ENCODE measurements around the gene STK36.
A peak's percentile ranks its signal among the peaks of the same experiment; 100 is the strongest.

Gene STK36

GRCh38 chr2:218671654-218672566 is at the start of gene STK36, which contains the start of gene RNF25:
STK36 (plus strand) TSS chr2:218672086; CDS start chr2:218672830, 744 bp downstream.
RNF25 (minus strand) TSS chr2:218672002; CDS start chr2:218671970, 32 bp downstream.
- peak; percentile 83 for DNase-seq (ENCODE audit: low spot score)

GRCh38 chr2:218622606-218623365 is 49.1 kb upstream of the STK36 start:
- DNase-seq (ENCODE audit: low spot score): no peak

- DNase-seq (ENCODE audit: low spot score): no peak
These were observed 48.5 kb upstream of the STK36 start for GRCh38 chr2:218623366-218623705.

GRCh38 chr2:218626369-218626768 is 45.5 kb upstream of the STK36 start:
- DNase-seq (ENCODE audit: low spot score): no peak

- no peak for DNase-seq (ENCODE audit: low spot score)
These were observed 43.9 kb upstream of the STK36 start for GRCh38 chr2:218627939-218628338.

GRCh38 chr2:218631837-218632236 is 40.0 kb upstream of the STK36 start:
- no peak for DNase-seq (ENCODE audit: low spot score)

- DNase-seq (ENCODE audit: low spot score): no peak
These were observed 36.2 kb upstream of the STK36 start for GRCh38 chr2:218635719-218636118.

- DNase-seq (ENCODE audit: low spot score): no peak
These were observed 33.5 kb upstream of the STK36 start for GRCh38 chr2:218638372-218638771.

GRCh38 chr2:218642121-218642656 is 29.7 kb upstream of the STK36 start:
- no peak for DNase-seq (ENCODE audit: low spot score)

GRCh38 chr2:218642786-218643185 is 29.1 kb upstream of the STK36 start:
- no peak for DNase-seq (ENCODE audit: low spot score)

GRCh38 chr2:218643751-218644310 is 28.1 kb upstream of the STK36 start:
- no peak for DNase-seq (ENCODE audit: low spot score)

- DNase-seq (ENCODE audit: low spot score): no peak
These were observed 27.2 kb upstream of the STK36 start for GRCh38 chr2:218644721-218645120.

- DNase-seq (ENCODE audit: low spot score): no peak
These were observed 26.8 kb upstream of the STK36 start for GRCh38 chr2:218645126-218645525.

- DNase-seq (ENCODE audit: low spot score): peak; percentile 65
These were observed 23.6 kb upstream of the STK36 start for GRCh38 chr2:218648088-218648786.

GRCh38 chr2:218648787-218649100 is 23.1 kb upstream of the STK36 start:
- no peak for DNase-seq (ENCODE audit: low spot score)

GRCh38 chr2:218655751-218656150 is 16.1 kb upstream of the STK36 start:
- no peak for DNase-seq (ENCODE audit: low spot score)

- peak; percentile 59 for DNase-seq (ENCODE audit: low spot score)
These were observed 13.1 kb upstream of the STK36 start for GRCh38 chr2:218658671-218659257.

- DNase-seq (ENCODE audit: low spot score): peak; percentile 94
These were observed 12.5 kb upstream of the STK36 start, which contains the start of the genes BCS1L and ZNF142 for GRCh38 chr2:218659258-218659987. BCS1L (plus strand) TSS chr2:218659683; CDS start chr2:218660988, 1,305 bp downstream. ZNF142 (minus strand) TSS chr2:218659623; CDS start chr2:218656429, 3,194 bp downstream.

GRCh38 chr2:218659988-218660358 is 11.9 kb upstream of the STK36 start:
- no peak for DNase-seq (ENCODE audit: low spot score)

- no peak for DNase-seq (ENCODE audit: low spot score)
These were observed 9.5 kb upstream of the STK36 start for GRCh38 chr2:218662377-218662776.

- DNase-seq (ENCODE audit: low spot score): no peak
These were observed 9.1 kb upstream of the STK36 start for GRCh38 chr2:218662827-218663226.

Data from HuH-7.5 (cell line).